NT2/D1 (cell line): ENCODE data around the gene UBE2L6.

Experiments used
- SUZ12 ChIP-seq: IDR thresholded peaks from 2 replicates; pipeline ENCODE4 v1.6.1; 2011; ENCODE audit not compliant: insufficient read length, insufficient read depth; ENCODE audit errors: extremely low read depth
- YY1 ChIP-seq: IDR thresholded peaks from 2 replicates; pipeline ENCODE4 v1.6.1; 2011; ENCODE audit not compliant: insufficient read length, insufficient read depth
- ZNF274 ChIP-seq: IDR thresholded peaks from 2 replicates; pipeline ENCODE4 v1.6.1; 2011; ENCODE audit warnings: mild to moderate bottlenecking, low read depth, low read length

- no peak for TF ChIP-seq ZNF274
- no peak for TF ChIP-seq YY1
- TF ChIP-seq SUZ12, result no peak
Observed at GRCh38 chr11:57542582-57542981, 24.9 kb downstream of the UBE2L6 start.
